ENCODE data around the gene GPBAR1.
"Not testable (repeated sequence)": the region's sequence is repeated elsewhere in the genome, so short reads cannot be mapped to it uniquely, and the experiment has no call there.

Gene GPBAR1

GRCh38 chr2:218289639-218290315, 29.0 kb downstream of the GPBAR1 start:
- DNase-seq = no peak

DNA sequence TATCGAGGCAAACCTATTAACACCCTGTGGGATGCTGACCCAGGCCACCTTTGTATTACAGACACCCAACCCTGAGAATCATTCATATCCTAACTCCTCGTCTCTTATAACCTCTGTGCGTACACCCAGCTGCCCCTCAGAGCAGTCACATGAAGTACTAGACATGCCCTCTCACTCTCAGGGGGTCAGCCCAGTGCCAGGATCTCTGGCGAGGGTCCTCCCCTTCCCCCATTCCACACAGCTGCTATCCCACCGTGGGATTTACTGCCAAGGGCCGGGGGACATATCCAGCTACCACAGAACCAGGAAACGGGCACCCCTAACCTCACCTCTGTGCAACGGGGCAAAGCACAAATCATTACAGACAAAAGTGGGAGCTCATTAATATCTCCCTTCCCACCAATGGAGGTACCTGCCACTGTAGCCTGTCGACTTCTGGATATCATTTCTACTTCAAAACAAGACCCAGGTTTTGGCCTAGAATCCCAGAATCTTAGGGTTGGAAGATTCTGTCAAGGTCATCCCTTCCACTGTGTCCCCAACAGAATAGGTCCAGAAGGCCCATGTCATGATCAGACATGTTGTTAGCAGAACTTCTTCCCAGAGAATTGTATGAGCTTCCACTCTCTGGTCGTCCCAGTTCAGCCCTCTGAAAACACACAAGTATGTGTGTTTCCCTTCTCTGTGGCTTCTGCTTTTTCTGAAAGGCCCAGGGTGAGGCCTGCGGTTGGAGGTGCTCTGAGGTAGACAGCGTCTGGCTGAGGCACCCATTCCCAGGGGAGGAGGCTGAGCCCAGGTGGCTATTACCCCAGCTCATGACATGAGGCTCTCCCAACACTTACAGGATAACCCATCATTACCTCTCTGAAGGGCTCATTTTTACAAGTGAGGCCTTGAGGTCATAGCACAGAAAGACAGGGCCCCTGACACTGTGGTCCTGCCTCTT, 29.8 kb downstream of the GPBAR1 start:
- no peak for DNase-seq

DNA sequence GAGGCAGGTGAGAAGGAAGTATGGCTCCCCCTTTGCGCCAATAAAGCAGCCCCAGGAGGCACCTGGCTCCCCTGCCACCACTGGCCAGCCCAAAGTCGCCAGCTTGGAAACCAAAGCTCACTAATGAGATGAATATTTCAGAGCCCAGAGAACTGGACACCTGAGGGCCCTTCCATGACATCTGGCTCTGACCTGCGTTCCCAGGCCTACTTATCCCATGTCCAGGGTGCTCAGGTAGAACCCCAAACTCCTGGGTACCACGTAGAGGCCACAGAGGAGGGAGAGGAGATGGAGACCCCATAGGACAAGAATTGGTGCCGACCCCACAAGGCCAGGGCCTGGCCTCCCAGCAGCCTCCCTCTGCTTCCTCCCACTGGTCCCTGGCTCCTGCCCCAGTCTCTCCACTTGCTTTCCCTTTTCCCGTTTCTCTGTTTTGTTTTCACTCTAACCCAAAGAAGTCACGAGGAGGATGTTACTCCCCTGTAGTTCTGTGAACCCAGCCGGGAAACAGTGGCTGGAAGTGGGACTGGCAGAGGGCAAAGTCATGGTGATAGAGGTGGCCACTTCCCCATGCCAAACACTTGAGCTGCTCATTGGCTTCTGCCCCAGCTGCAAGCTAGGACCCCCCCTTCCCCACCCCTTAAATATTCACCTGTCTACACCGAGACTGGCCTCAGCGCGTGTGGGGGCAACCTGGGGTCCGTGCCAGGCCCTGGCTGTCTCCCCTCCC, 30.7 kb downstream of the GPBAR1 start:
- DNase-seq = no peak

DNA sequence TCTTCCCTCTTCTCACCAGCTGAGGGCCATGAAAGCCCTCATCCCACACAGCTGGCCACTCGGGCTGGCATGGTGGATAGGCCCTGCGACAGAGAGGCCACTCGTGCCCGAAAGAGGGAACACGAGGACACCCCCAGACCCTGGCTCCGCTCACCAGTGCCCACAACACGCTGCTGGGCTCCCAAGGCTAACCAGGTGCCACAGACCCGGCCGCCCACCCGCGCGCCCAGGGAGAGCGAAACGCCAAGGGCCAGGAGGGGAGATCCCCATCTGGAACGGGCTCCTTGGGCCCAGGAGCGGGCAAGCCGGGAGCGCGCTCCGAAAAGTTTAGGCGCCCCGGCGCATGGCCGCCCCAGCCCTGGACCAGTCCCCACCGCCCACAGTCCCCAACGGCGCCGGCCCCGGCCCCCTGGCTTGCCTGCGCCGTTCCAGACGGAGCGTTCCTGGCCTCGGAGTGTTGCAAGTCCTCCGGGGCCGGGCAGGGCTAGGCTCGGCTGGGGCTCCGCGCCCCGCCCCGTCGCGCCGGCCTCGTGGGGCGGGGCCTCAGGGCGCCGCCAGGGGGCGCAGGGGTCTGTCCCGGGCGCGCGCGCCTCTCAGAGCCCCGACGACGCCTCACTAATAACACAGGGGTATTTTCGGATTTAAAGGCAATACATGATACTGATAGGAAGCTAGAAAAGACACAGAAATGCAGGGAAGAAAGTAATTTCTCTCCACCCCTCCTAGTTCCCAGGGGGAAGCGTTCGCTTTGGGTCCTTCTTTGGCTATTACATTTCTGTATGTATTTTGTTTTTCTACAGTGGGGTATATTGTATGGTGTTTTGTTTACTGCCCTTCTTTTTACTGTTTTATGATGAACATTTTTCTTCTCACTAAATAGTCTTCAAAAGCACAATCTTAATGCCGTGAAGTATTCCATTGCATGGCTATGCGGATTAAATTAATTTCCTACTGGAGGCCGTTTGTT, 31.5 kb downstream of the GPBAR1 start, which contains the start of gene TMBIM1:
TMBIM1 (minus strand) TSS at position 456 of the 967 bp plus-strand sequence. CDS start 10,362 bp downstream, outside the sequence.
- no peak for DNase-seq

GRCh38 chr2:218293715-218294429, 33.1 kb downstream of the GPBAR1 start:
- no peak for DNase-seq

DNA sequence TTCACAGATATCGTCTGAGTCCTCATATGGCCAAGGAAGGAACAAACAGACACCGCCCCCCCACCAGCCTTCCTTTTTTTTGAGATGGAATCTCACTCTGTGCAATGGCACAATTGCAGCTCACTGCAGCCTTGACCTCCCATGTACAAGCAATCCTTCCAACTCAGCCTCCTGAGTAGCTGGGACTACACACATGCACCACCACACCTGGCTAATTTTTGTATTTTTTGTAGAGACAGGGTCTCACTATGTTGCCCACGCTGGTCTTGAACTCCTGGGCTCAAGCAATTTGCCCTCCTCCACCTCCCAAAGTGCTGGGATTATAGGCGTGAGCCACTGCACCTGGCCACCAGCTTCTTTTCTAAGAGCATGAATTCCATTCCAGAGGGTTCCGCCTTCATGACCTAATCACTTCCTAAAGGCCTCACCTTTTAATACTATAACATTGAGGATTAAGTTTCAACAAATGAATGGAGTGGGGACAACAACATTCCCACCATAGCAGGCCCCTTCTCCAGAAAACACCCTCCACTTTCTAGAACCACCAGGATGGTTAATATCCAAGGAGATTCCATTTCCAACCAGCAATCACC, 33.7 kb downstream of the GPBAR1 start:
- no peak for DNase-seq

- DNase-seq = no peak
These were observed 34.2 kb downstream of the GPBAR1 start for GRCh38 chr2:218295029-218295428.

DNA sequence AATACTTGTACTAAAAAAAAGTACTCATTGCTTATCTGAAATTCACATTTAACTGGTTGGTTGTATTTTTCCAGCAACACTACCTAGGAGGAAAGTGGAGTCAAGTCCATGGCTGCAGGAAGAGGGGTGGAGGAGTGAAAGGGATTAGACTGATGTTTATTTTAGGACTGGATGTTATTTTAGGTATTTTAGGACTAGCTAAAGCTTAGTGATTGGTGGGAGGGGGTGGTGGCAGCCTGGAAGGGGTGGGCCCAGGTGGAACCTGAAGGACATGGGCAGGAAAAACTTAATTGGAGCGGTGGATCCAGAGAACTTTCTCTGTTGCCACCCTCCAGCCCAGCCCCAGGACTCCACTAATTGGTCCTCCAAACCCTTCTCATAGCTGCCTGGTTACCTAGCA, 35.4 kb downstream of the GPBAR1 start:
- no peak for DNase-seq

DNA sequence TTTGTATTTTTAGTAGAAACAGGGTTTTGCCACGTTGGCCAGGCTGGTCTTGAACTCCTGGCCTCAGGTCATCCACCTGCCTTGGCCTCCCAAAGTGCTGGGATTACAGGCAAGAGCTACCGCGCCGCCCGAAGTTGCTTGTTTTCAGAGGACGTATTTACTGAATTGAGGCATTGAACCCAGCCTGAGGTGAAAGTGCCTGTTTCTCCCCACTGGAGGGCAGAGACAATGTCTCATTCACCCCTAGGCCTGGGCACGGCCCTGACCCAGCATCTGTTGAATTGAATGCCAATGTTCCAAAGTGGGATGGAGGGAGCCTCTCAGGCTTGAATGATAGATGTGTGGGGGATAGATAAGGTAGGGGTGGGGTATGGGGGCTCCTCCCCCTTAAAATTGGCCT, 36.0 kb downstream of the GPBAR1 start:
- DNase-seq = no peak

- DNase-seq = no peak
These were observed 37.6 kb downstream of the GPBAR1 start for GRCh38 chr2:218298314-218298875.

- no peak for DNase-seq
These were observed 39.3 kb downstream of the GPBAR1 start for GRCh38 chr2:218300141-218300540.

DNA sequence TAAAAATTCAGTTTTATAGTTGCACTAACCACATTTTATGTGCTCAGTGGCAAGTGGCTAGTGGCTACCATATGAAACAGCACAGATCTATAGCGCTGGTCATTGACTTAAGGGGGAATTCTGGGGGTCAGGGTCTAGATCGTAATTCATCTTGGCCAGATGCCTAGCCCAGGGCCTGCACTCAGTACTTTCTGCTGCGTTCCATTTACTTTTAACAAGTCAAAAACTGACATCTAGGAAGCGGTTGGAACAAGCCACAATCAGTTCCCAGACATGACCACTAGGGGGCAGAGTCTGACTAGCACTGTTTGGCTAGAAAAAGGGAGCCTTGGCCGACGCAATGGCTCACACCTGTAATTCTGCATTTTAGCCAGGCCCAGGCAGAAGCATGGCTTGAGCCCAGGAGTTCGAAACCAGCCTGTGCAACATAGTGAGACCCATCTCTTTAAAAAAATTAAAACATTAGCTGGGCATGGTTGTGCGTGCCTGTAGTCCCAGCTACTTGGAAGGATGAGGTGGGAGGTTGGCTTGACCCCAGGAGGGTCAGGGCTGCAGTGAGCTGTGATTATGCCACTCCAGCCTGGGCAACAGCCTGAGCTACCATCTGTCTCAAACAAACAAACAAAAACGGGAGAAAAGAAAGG, 40.5 kb downstream of the GPBAR1 start:
- peak; percentile 60 for DNase-seq

- DNase-seq = no peak
These were observed 44.6 kb downstream of the GPBAR1 start for GRCh38 chr2:218305383-218305782.

DNA sequence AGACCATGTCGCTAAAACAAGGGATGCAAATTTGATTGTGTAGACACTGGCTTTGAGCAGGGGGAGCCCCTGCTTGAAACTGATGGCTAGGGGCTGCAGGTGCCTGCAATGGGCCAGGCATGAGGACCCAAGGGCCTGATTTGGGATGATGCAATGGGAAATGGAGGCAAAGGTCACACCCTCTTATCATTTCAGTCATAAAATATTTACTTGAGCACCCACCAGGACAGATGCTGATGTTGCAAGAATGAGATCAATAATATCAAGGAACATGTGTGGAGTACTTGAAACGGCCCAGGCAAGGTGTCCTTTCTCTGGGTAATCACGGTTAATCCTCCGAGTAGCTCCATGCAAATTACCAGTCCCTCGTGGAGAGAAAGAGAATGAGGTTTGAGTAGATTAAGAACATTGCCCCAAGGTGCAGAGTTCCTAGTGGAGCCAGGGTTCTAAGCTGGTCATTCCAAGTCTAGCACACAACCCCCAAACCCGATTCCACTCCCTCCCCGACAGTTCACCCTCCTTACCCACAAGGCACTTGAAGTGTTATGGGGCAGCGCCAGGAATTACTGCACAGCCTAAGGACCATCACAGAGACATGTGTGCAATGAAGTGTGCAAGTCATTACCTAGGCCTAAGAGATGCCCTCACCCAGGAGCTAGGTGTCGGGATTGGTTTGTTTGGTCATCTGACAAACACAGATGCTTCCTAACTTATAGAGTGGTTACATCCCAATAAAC, 45.5 kb downstream of the GPBAR1 start:
- DNase-seq = no peak

DNA sequence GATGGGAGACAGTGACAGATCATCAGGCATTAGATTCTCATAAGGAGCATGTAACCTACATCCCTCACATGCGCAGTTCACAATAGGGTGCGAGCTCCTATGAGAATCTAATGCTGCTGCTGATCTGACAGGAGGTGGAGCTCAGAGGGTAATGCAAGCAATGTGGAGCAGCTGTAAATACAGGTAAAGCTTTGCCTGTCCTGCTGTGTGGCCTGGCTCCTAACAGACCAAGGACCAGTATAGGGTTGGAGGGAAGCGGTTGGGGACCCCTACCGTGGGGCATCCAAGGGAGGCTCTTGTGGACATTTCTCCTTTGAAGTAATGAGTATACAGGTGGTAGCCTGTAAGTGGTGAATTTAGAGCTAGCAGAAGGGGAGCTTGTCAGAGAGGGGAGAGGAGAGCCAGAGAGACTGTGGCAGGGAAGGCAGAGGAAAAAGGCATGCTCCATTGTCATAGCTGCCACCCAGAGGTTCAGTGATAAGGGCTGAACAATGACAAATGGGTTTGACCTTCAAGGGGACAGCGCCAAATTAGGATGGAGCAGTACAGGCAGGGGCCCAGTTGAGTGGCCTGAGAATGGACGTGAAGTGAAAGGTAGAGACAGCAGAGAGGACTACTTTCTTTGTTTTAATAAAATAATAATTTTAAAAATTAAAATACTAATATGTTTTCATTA, 46.7 kb downstream of the GPBAR1 start:
- DNase-seq = no peak

- DNase-seq = no peak
These were observed 50.2 kb downstream of the GPBAR1 start for GRCh38 chr2:218310853-218311540.

GRCh38 chr2:218311541-218312266, 50.9 kb downstream of the GPBAR1 start:
- not testable (repeated sequence) for DNase-seq

Data from NCI-H1048 (cell line).